ENCODE results near the gene TIAM1.

- TF ChIP-seq CTCF (conservative IDR thresholded peaks at IDR 0.05 in 1 of 2, IDR thresholded peaks at IDR 0.05 in 1 of 2; ENCODE audit: extremely low read depth in 1 of 2, insufficient read depth in 1 of 2, low read depth in 1 of 2, low read length in 2 of 2) (no peak), EZH2 (IDR thresholded peaks at IDR 0.05; ENCODE audit: borderline replicate concordance, low read length) (no peak)
Measured at GRCh38 chr21:31258073-31258472, 86.0 kb downstream of the TIAM1 start.

Measured in mammary epithelial cell (primary cell).